AG08395 (cell line): ENCODE data around the gene NTRK1.
A peak's percentile ranks its signal among the peaks of the same experiment; 100 is the strongest.

Source experiments
- DNase-seq: peaks from one replicate; pipeline ENCODE4 v3.0.0; 2012; ENCODE audit warnings: mixed read lengths, low spot score

NTRK1 gene

GRCh38 chr1:156898161-156898566, 37.5 kb downstream of the NTRK1 start:
- DNase-seq: no peak

DNA sequence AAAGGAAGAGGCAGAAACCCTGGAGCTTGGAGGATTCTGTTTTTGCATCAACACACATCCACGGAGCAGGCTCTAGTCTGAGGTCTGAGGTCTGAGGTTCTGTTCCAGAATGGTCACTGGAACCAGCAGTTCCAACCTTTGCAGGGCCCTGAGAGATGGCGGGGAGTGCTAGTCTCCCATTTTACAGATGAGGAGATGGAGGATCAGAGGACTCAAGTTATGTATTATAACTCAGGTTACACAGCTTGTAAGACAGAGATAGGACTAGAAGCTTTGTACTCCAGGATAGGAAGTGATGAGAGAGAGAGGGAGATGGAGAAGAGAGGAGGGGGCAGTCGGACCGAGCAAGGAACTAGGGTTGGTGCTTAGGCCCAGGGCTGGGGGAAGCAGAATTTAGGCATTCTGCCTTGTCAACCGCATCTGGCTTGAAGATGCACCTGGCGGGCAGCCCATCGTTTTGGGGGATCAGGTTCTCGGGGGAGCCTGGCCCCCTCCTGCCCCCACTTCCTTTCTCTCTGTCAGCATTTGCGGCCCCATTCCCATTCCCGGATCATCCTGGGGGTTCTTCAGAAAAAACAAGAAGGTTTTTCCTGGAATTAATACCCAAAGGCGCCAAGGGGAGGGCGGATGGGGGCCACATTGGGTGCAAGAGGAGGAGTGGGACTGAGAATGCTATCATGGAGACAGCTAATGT, 38.5 kb downstream of the NTRK1 start:
- no peak for DNase-seq

- no peak for DNase-seq
Measured at GRCh38 chr1:156899956-156900718, 39.5 kb downstream of the NTRK1 start.

DNA sequence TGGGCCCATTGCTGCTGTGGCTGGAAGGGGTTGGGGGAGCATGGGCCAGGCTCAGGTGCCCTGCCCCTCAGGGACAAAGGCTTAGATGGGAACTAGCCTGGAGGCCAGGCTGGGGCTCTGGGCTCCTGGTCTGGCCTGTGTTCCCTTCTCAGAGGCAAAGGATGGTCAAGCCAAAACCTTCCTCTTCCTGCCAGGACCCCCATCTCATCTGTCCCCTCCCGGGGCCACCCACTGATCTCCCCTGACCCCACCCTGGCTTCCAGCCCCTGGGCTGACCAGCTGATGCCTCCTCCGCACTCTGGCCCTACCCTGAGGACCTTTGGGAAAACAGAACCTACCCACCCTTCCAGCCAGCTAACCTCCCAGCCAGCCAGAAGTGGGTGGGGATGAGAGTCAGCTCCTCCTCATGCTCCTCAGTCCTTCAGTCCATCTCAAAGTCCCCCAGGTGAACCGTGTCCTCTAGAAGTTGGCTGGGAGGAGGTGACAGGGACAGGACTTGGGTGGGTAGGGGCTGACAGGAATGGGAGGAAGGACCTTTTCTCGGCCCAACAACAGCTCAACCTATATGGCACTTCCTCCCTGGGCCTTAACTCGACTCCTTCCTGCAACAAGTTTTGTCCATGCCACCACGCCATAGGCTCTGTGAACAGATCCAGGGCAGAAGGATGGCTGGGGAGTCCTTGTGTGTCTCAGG, 40.4 kb downstream of the NTRK1 start:
- DNase-seq: no peak

DNA sequence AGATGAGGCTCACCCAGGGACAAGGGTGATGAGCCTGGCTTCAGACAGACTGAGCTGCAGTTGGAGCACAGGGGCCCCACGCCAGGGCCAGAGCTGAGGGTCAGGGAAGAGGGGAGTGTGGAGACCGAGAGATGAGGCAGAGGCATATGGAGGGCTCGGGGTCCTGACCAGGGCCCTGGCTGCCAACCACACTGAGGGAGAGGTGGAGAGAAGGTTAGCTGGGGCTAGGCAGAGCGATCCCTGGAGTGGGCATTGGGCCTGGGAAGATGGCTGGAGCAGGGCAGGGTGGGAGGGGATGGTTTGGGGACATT, 40.9 kb downstream of the NTRK1 start:
- no peak for DNase-seq

GRCh38 chr1:156901966-156902915, 41.6 kb downstream of the NTRK1 start:
- DNase-seq: no peak

- no peak for DNase-seq
Measured at GRCh38 chr1:156903328-156904091, 42.8 kb downstream of the NTRK1 start.

DNA sequence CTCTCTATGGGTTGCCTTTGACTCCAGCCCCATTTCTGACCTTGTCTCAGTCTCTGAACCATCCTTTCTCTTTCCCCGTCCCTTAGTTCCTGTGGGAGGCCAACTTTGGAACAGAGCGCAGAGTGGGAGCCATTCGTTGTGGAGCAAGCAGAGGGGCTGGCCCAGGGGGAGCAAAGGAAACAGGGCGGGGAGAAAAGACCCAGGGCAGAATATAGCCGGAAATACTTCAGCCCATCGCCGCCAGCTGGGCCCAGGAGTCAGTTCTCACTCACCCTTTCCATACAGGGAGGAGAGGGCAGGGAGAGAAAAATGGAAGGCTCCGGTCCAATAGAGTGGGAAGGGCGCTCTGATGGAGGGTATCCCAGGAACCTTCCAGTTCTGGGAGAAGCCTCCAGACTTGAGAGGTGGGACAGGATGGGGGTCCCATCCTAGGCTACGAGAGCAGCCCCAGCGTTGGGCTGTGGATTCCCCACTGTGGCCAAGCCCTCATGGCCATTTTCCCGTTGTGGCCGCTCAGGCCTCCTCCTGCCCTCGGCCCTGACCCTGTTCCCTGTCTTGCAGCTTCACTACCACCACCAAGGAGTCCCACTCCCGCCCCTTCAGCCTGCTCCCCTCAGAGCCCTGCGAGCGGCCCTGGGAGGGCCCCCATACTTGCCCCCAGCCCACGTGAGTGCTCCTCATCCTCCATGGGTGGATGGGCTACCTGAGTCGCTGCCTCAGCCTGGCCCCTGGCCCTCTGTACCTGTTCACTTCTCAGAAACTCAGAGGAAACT, 43.7 kb downstream of the NTRK1 start:
- DNase-seq: no peak

GRCh38 chr1:156905176-156905575, 44.5 kb downstream of the NTRK1 start:
- no peak for DNase-seq

- no peak for DNase-seq
Measured at GRCh38 chr1:156905651-156906050, 45.0 kb downstream of the NTRK1 start.

DNA sequence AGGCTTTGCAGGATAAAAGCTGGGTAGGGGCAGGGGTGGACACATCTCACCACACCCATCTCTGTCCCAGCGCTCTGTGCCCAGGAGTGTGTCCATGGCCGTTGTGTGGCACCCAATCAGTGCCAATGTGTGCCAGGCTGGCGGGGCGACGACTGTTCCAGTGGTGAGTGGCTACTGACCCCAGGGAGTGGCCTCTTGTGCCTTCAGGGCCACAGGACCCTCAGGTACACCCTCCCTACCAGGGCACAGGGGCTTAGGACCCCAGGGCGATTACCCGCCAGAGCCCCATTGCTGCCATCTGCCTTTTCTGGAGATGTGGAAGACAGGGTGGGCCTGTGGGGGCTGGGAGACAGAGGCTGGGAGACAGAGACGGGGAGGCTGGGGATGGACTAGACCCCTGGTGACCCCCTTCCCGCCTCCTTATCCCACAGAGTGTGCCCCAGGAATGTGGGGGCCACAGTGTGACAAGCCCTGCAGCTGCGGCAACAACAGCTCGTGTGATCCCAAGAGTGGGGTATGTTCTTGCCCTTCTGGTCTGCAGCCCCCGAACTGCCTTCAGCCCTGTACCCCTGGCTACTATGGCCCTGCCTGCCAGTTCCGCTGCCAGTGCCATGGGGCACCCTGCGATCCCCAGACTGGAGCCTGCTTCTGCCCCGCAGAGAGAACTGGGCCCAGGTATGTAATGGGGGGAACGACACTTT, 45.7 kb downstream of the NTRK1 start:
- no peak for DNase-seq

- DNase-seq: no peak
Measured at GRCh38 chr1:156908541-156908940, 47.9 kb downstream of the NTRK1 start.

DNA sequence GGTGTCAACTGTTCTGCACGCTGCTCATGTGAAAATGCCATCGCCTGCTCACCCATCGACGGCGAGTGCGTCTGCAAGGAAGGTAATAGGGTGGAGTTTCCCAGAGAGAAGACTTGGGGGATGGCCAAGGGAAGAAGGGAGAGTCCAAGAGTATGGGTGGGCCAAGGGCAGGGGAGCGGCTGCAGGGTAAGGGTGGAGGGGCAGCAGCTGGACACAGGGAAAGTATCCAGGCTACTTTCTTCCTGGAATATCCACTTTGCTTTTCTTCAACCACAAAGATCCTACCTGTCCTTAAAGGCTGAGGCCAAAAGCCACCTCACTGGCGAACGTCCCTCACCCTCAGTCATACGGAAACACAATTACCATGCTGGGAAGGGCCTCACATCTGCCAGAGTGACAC, 48.3 kb downstream of the NTRK1 start:
- DNase-seq: no peak

DNA sequence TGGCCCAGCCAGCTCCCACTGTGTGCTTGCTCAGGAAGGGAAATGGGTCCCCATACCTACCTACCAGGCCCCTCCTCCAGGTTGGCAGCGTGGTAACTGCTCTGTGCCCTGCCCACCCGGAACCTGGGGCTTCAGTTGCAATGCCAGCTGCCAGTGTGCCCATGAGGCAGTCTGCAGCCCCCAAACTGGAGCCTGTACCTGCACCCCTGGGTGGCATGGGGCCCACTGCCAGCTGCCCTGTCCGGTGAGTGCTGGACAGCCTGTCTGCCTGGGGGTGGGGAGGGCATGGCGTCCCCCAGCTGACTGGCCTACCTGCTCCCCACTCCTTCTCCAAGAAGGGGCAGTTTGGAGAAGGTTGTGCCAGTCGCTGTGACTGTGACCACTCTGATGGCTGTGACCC, 49.0 kb downstream of the NTRK1 start:
- no peak for DNase-seq

DNA sequence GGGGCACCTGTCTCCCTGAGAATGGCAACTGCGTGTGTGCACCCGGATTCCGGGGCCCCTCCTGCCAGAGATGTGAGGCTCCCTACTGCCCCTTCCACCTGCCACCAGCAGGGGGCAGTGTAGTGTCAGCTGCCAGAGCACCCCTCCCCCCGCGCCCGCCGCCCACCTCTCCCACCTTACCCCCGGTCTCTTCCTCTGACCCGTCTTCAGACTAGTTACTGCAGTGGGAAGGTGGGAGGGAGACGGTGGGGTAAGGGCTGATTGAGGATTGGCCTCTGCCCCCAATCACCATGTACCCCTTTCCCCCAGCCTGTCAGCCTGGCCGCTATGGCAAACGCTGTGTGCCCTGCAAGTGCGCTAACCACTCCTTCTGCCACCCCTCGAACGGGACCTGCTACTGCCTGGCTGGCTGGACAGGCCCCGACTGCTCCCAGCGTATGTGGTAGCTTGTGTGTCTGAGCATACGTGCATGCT, 49.7 kb downstream of the NTRK1 start:
- DNase-seq: no peak

GRCh38 chr1:156911577-156912298, 51.1 kb downstream of the NTRK1 start:
- no peak for DNase-seq

- DNase-seq: no peak
Measured at GRCh38 chr1:156912310-156912709, 51.6 kb downstream of the NTRK1 start.

GRCh38 chr1:156912861-156913808, 52.5 kb downstream of the NTRK1 start:
- DNase-seq: peak; percentile 51
